ENCODE results near the gene MIPEP.
"Not testable (repeated sequence)": the region's sequence is repeated elsewhere in the genome, so short reads cannot be mapped to it uniquely, and the experiment has no call there.

Gene MIPEP

GRCh38 chr13:23884361-23884760, 4.8 kb downstream of the MIPEP start:
- not testable (repeated sequence) for DNase-seq

GRCh38 chr13:23883255-23883654, 5.9 kb downstream of the MIPEP start:
- no peak for DNase-seq

- DNase-seq, result not testable (repeated sequence)
Observed at GRCh38 chr13:23881402-23881800, 7.8 kb downstream of the MIPEP start.

- DNase-seq, result not testable (repeated sequence)
Observed at GRCh38 chr13:23880493-23881401, 8.5 kb downstream of the MIPEP start.

- DNase-seq, result no peak
Observed at GRCh38 chr13:23877286-23877685, 11.9 kb downstream of the MIPEP start.

GRCh38 chr13:23876265-23876664, 12.9 kb downstream of the MIPEP start:
- no peak for DNase-seq

- no peak for DNase-seq
Observed at GRCh38 chr13:23871616-23872220, 17.5 kb downstream of the MIPEP start.

GRCh38 chr13:23870356-23871140, 18.7 kb downstream of the MIPEP start:
- no peak for DNase-seq

GRCh38 chr13:23868521-23868920, 20.7 kb downstream of the MIPEP start:
- DNase-seq, result no peak

GRCh38 chr13:23867027-23867491, 22.1 kb downstream of the MIPEP start:
- DNase-seq, result no peak

- DNase-seq, result no peak
Observed at GRCh38 chr13:23866420-23867026, 22.7 kb downstream of the MIPEP start.

GRCh38 chr13:23865906-23866305, 23.3 kb downstream of the MIPEP start:
- no peak for DNase-seq

- DNase-seq, result no peak
Observed at GRCh38 chr13:23865026-23865425, 24.2 kb downstream of the MIPEP start.

GRCh38 chr13:23861310-23861709, 27.9 kb downstream of the MIPEP start:
- DNase-seq, result no peak

GRCh38 chr13:23859904-23860303, 29.3 kb downstream of the MIPEP start:
- no peak for DNase-seq

GRCh38 chr13:23859455-23859854, 29.7 kb downstream of the MIPEP start:
- no peak for DNase-seq

- no peak for DNase-seq
Observed at GRCh38 chr13:23858546-23858945, 30.7 kb downstream of the MIPEP start.

GRCh38 chr13:23856008-23856750, 33.0 kb downstream of the MIPEP start:
- DNase-seq, result no peak

GRCh38 chr13:23855360-23855759, 33.8 kb downstream of the MIPEP start:
- no peak for DNase-seq

GRCh38 chr13:23852351-23852750, 36.8 kb downstream of the MIPEP start:
- DNase-seq, result no peak

- DNase-seq, result no peak
Observed at GRCh38 chr13:23851106-23851505, 38.1 kb downstream of the MIPEP start.

- no peak for DNase-seq
Observed at GRCh38 chr13:23850134-23850533, 39.1 kb downstream of the MIPEP start.

All from stimulated activated CD8-positive, alpha-beta memory T cell treated with anti-CD3 and anti-CD28 coated beads, Interleukin-4, amount 100 ng/mL, for 48 hours (primary cell).